G401 (cell line): Measurements from ENCODE around the gene CCSER1. TPM values are rescaled to one million over a fixed set of nuclear protein-coding genes. Genes with fewer than 3 reads are reported as not detected.
"Not testable (repeated sequence)": the region's sequence is repeated elsewhere in the genome, so short reads cannot be mapped to it uniquely, and the experiment has no call there.

Experiments
- DNase-seq: peaks from one replicate; pipeline ENCODE4 v3.0.0-alpha.2; 2015; ENCODE audit warnings: low spot score
- in situ Hi-C: cut with HindIII; loops from 2 replicates; pipeline ENCODE4 v1.10.0; 2016; ENCODE audit warnings: low sequenced_read_pairs, mixed read lengths
- total RNA-seq: library from RNA; depleted of rRNA; stranded (reverse); fragments of >200 nt; shearing (Covaris generic); gene quantifications from 2 replicates; pipeline ENCODE4 v1.2.3, GENCODE V29; 2014

CCSER1 gene
- total RNA-seq, 1 experiment from 2014 or later = 16.9 TPM

- in situ Hi-C loops = no loop called here
- DNase-seq = no peak
Measured at GRCh38 chr4:91454111-91454510, 1326.9 kb downstream of the CCSER1 start.

- DNase-seq, in situ Hi-C loops: not testable (repeated sequence)
Measured at GRCh38 chr4:91462566-91462965, 1335.4 kb downstream of the CCSER1 start.

GRCh38 chr4:91470671-91471070 lies 1343.5 kb downstream of the CCSER1 start:
- in situ Hi-C loops = no loop called here
- peak; percentile 45 for DNase-seq

GRCh38 chr4:91471280-91471679 lies 1344.1 kb downstream of the CCSER1 start:
- DNase-seq = peak; percentile 98
- in situ Hi-C loops = no loop called here

- peak; percentile 51 for DNase-seq
- in situ Hi-C loops = no loop called here
Measured at GRCh38 chr4:91472046-91472445, 1344.9 kb downstream of the CCSER1 start.

- in situ Hi-C loops = no loop called here
Measured at GRCh38 chr4:91485415-91485814, 1358.2 kb downstream of the CCSER1 start.

GRCh38 chr4:91488946-91489345 lies 1361.8 kb downstream of the CCSER1 start:
- in situ Hi-C loops = no loop called here
- no peak for DNase-seq

More at GRCh38 chr4:91485415-91485814, 1358.2 kb downstream of the CCSER1 start:
- peak; percentile 35 for DNase-seq

- no peak for DNase-seq
- in situ Hi-C loops = no loop called here
Measured at GRCh38 chr4:91497892-91498291, 1370.7 kb downstream of the CCSER1 start.

- in situ Hi-C loops = no loop called here
- no peak for DNase-seq
Measured at GRCh38 chr4:91502365-91502764, 1375.2 kb downstream of the CCSER1 start.

GRCh38 chr4:91513326-91513725 lies 1386.1 kb downstream of the CCSER1 start:
- no peak for DNase-seq
- in situ Hi-C loops = no loop called here

GRCh38 chr4:91519155-91519554 lies 1392.0 kb downstream of the CCSER1 start:
- in situ Hi-C loops = no loop called here
- no peak for DNase-seq

GRCh38 chr4:91525621-91526020 lies 1398.4 kb downstream of the CCSER1 start:
- no peak for DNase-seq
- in situ Hi-C loops = no loop called here

GRCh38 chr4:91527056-91527455 lies 1399.9 kb downstream of the CCSER1 start:
- in situ Hi-C loops = no loop called here
- no peak for DNase-seq

- DNase-seq = no peak
- in situ Hi-C loops = no loop called here
Measured at GRCh38 chr4:91567594-91567993, 1440.4 kb downstream of the CCSER1 start.

- in situ Hi-C loops = no loop called here
- no peak for DNase-seq
Measured at GRCh38 chr4:91577864-91578263, 1450.7 kb downstream of the CCSER1 start.

GRCh38 chr4:91590260-91590659 lies 1463.1 kb downstream of the CCSER1 start:
- in situ Hi-C loops = no loop called here
- DNase-seq = no peak

- in situ Hi-C loops = no loop called here
- no peak for DNase-seq
Measured at GRCh38 chr4:91592125-91592524, 1464.9 kb downstream of the CCSER1 start.

- DNase-seq = no peak
- in situ Hi-C loops = no loop called here
Measured at GRCh38 chr4:91596718-91597117, 1469.5 kb downstream of the CCSER1 start.

GRCh38 chr4:91598696-91599095 lies 1471.5 kb downstream of the CCSER1 start:
- in situ Hi-C loops = no loop called here
- no peak for DNase-seq

GRCh38 chr4:91600301-91600700 lies 1473.1 kb downstream of the CCSER1 start:
- in situ Hi-C loops = no loop called here
- DNase-seq = no peak

GRCh38 chr4:91601401-91601800 lies 1474.2 kb downstream of the CCSER1 start:
- in situ Hi-C loops = no loop called here
- no peak for DNase-seq

GRCh38 chr4:91611782-91612181 lies 1484.6 kb downstream of the CCSER1 start:
- no peak for DNase-seq
- in situ Hi-C loops = no loop called here
